IMR-90 (cell line): Measurements from ENCODE around the gene ZNF485. TPM values are rescaled to one million over a fixed set of nuclear protein-coding genes. Genes with fewer than 3 reads are reported as not detected.

ENCODE experiments used
- ATAC-seq: fragments of 200-7000 bp; cut with Tn5 transposase; 2 replicates; pipeline ENCODE4 v1.9.1; 2020; ENCODE audit warnings: low read depth, mild to moderate bottlenecking, moderate library complexity
- BruUV-seq: library from RNA; stranded (reverse); fragments of 400-500 nt; replicated peaks from 2 replicates; lab custom pipeline; 2021; lab: Mats Ljungman, UMichigan
- CTCF ChIA-PET: fragments of 300-600 bp; formaldehyde crosslinking; extraction: SDS; loops from one replicate; lab custom pipeline; 2021; ENCODE audit warnings: antibody characterized with exemption; lab: Yijun Ruan, JAX
- POLR2A ChIA-PET: fragments of 300-600 bp; sonication (Branson Sonifier 250); formaldehyde crosslinking; loops from one replicate; lab custom pipeline; 2022; ENCODE audit warnings: antibody characterized with exemption; ENCODE audit not compliant: unreplicated experiment; lab: Charles Lee
- DNase-seq: peaks from one replicate; pipeline ENCODE4 v3.0.0; 2013
- H2AFZ ChIP-seq: replicated peaks from 2 replicates; pipeline ENCODE3; 2013; ENCODE audit warnings: low read length, mild to moderate bottlenecking; ENCODE audit not compliant: poor library complexity
- H2AK5ac ChIP-seq: 2 replicates; pipeline ENCODE4 v1.6.1; 2013; ENCODE audit warnings: low read depth, low read length, inconsistent platforms
- H2AK9ac ChIP-seq: replicated peaks from 2 replicates; pipeline ENCODE3; 2013; ENCODE audit warnings: mild to moderate bottlenecking, low read depth, low read length, moderate library complexity; ENCODE audit not compliant: poor library complexity
- H2BK120ac ChIP-seq: 2 replicates; pipeline ENCODE4 v1.6.1; 2013; ENCODE audit warnings: low read depth, low read length, inconsistent platforms
- H2BK15ac ChIP-seq: 3 replicates; pipeline ENCODE4 v1.6.1; 2013; ENCODE audit warnings: low read depth, low read length, inconsistent platforms
- H2BK20ac ChIP-seq: 2 replicates; pipeline ENCODE4 v1.6.1; 2013; ENCODE audit warnings: low read depth, mild to moderate bottlenecking, inconsistent platforms, low read length, moderate library complexity
- H2BK5ac ChIP-seq: 2 replicates; pipeline ENCODE4 v1.6.1; 2013; ENCODE audit warnings: mild to moderate bottlenecking, low read depth, low read length, inconsistent platforms; ENCODE audit not compliant: poor library complexity, severe bottlenecking
- H3K14ac ChIP-seq: replicated peaks from 2 replicates; pipeline ENCODE4 v1.6.1; 2013; ENCODE audit warnings: low read depth, low read length, inconsistent platforms
- H3K18ac ChIP-seq: 2 replicates; pipeline ENCODE4 v1.6.1; 2013; ENCODE audit warnings: low read depth, low read length, control low read depth
- H3K23ac ChIP-seq: 2 replicates; pipeline ENCODE4 v1.6.1; 2013; ENCODE audit warnings: low read depth, low read length, inconsistent platforms
- H3K27ac ChIP-seq: 2 replicates; pipeline ENCODE4 v1.5.1; 2013; ENCODE audit warnings: mild to moderate bottlenecking, control low read depth, low read length; ENCODE audit not compliant: insufficient read depth
- H3K27me3 ChIP-seq: 2 replicates; pipeline ENCODE4 v1.6.1; 2013; ENCODE audit warnings: low read length; ENCODE audit not compliant: control insufficient read depth, insufficient read depth
- H3K36me3 ChIP-seq: 2 replicates; pipeline ENCODE4 v1.6.1; 2013; ENCODE audit warnings: low read length, mixed read lengths; ENCODE audit not compliant: control insufficient read depth, insufficient read depth
- H3K4ac ChIP-seq: 2 replicates; pipeline ENCODE4 v1.6.1; 2013; ENCODE audit warnings: low read depth, low read length, inconsistent platforms
- H3K4me1 ChIP-seq: 2 replicates; pipeline ENCODE4 v1.6.1; 2013; ENCODE audit warnings: low read length, mixed read lengths; ENCODE audit not compliant: control insufficient read depth, insufficient read depth
- H3K4me2 ChIP-seq: 2 replicates; pipeline ENCODE4 v1.6.1; 2013; ENCODE audit warnings: low read depth, mild to moderate bottlenecking, control low read depth, low read length, moderate library complexity
- H3K4me3 ChIP-seq: 2 replicates; pipeline ENCODE4 v1.5.1; 2013; ENCODE audit warnings: low read depth, mild to moderate bottlenecking, control low read depth, low read length, moderate library complexity; ENCODE audit not compliant: insufficient read depth
- H3K56ac ChIP-seq: 2 replicates; pipeline ENCODE4 v1.6.1; 2013; ENCODE audit warnings: low read length, inconsistent platforms; ENCODE audit not compliant: insufficient read depth; ENCODE audit errors: extremely low read depth
- H3K79me1 ChIP-seq, 2 experiments: 2 replicates each; pipeline ENCODE4 v1.6.1; 2013; ENCODE audit warnings: low read length in 2 of 2, inconsistent platforms in 1 of 2, low read depth in 1 of 2
- H3K9ac ChIP-seq: 2 replicates; pipeline ENCODE4 v1.6.1; 2013; ENCODE audit warnings: low read depth, low read length, control low read depth
- H3K9me1 ChIP-seq: 2 replicates; pipeline ENCODE4 v1.6.1; 2013; ENCODE audit warnings: low read length, inconsistent platforms; ENCODE audit not compliant: insufficient read depth
- H3K9me3 ChIP-seq: 2 replicates; pipeline ENCODE4 v1.6.1; 2013; ENCODE audit warnings: low read length; ENCODE audit not compliant: control insufficient read depth, insufficient read depth
- H4K20me1 ChIP-seq: 2 replicates; pipeline ENCODE4 v1.6.1; 2013; ENCODE audit warnings: low read length, inconsistent platforms; ENCODE audit not compliant: insufficient read depth
- H4K5ac ChIP-seq: 2 replicates; pipeline ENCODE4 v1.6.1; 2013; ENCODE audit warnings: mild to moderate bottlenecking, low read depth, low read length, control low read depth
- H4K8ac ChIP-seq, 2 experiments: 2 replicates each; pipeline ENCODE4 v1.6.1; 2013; ENCODE audit warnings: low read depth in 2 of 2, low read length in 2 of 2, control low read depth in 1 of 2, inconsistent platforms in 1 of 2
- H4K91ac ChIP-seq: 2 replicates; pipeline ENCODE4 v1.6.1; 2013; ENCODE audit warnings: low read depth, low read length, inconsistent platforms; ENCODE audit not compliant: insufficient read depth
- BHLHE40 ChIP-seq: fragments of 150-350 bp; IDR thresholded peaks from 2 replicates; pipeline ENCODE4 v1.6.1; 2016; ENCODE audit warnings: mild to moderate bottlenecking, low read depth, low read length
- CTCF ChIP-seq: conservative IDR thresholded peaks from 2 replicates; pipeline ENCODE4 v1.5.1; 2012; ENCODE audit warnings: mild to moderate bottlenecking, low read depth, low read length, improper control_type of control experiment
- MAFK ChIP-seq: IDR thresholded peaks from 2 replicates; pipeline ENCODE4 v1.6.1; 2012; ENCODE audit warnings: low read depth, low read length, improper control_type of control experiment
- dilution Hi-C: fragments of 300-500 bp; cut with HindIII; formaldehyde crosslinking; loops from one replicate; pipeline ENCODE4 v1.14.3; 2018; ENCODE audit warnings: low sequenced_read_pairs; ENCODE audit not compliant: unreplicated experiment
- in situ Hi-C: fragments of 300-500 bp; cut with MboI; formaldehyde crosslinking; loops from 3 replicates; pipeline ENCODE4 v1.14.3; 2019; ENCODE audit warnings: low sequenced_read_pairs, inconsistent platforms, mixed read lengths
- intact Hi-C: fragments of 100-400 bp; cut with micrococcal nuclease; formaldehyde crosslinking; loops from 2 replicates; pipeline ENCODE4 v1.10.0; 2022
- polyA plus RNA-seq, 3 experiments: library from polyadenylated mRNA; depleted of rRNA; stranded (reverse); fragments of >200 nt; gene quantifications; 2 replicates each; pipeline ENCODE4 v1.2.3, GENCODE V29; 2012; ENCODE audit warnings: low replicate concordance in 1 of 3
- total RNA-seq: library from RNA; depleted of rRNA; stranded (reverse); fragments of >200 nt; gene quantifications from 2 replicates; pipeline ENCODE4 v1.2.3, GENCODE V29; 2012

Gene ZNF485
- total and polyA plus RNA-seq, 2 of the 4 experiments (the other 2 are of a cell fraction), result 1.0 to 2.2 TPM

- H3K56ac ChIP-seq, result no peak overlapping the region
- no peak overlapping the region for H2AFZ ChIP-seq
- no peak overlapping the region for H3K4me2 ChIP-seq
- peak; percentile 56 for ATAC-seq
- H3K9me3 ChIP-seq, result peaks cover 32% of the 10 kb centered on the region
- H3K4me3 ChIP-seq, result no peak overlapping the region
- ChIA-PET CTCF (no interaction called here), POLR2A (no interaction called here)
- no peaks in the 10 kb centered on the region for H3K79me1 ChIP-seq
- H4K20me1 ChIP-seq, result no peaks in the 10 kb centered on the region
- dilution Hi-C loops (no loop called here), intact Hi-C loops (no loop called here), in situ Hi-C loops (no loop called here)
- no peak overlapping the region for H2AK5ac ChIP-seq
- H4K8ac ChIP-seq, result no peak overlapping the region
- H3K23ac ChIP-seq, result no peak overlapping the region
- H3K9me1 ChIP-seq, result no peaks in the 10 kb centered on the region
- H3K27me3 ChIP-seq, result no peaks in the 10 kb centered on the region
- H2BK15ac ChIP-seq, result no peak overlapping the region
- H3K36me3 ChIP-seq, result peaks cover 14% of the 10 kb centered on the region
- BruUV-seq, result no TSS peak
- H3K9ac ChIP-seq, result no peak overlapping the region
- H2BK20ac ChIP-seq, result no peak overlapping the region
- H4K5ac ChIP-seq, result no peak overlapping the region
- no peak overlapping the region for H2BK120ac ChIP-seq
- no peak overlapping the region for H4K91ac ChIP-seq
- H3K4me1 ChIP-seq, result no peaks in the 10 kb centered on the region
- H2BK5ac ChIP-seq, result no peak overlapping the region
- H3K27ac ChIP-seq, result no peak overlapping the region
- H3K4ac ChIP-seq, result no peak overlapping the region
- H2AK9ac ChIP-seq, result no peak overlapping the region
- no peak for TF ChIP-seq CTCF
- TF ChIP-seq MAFK, result no peak
- no peak for TF ChIP-seq BHLHE40
- peak; percentile 52 for DNase-seq
- H3K14ac ChIP-seq, result no peak overlapping the region
- no peak overlapping the region for H3K18ac ChIP-seq
Measured at GRCh38 chr10:43640603-43641002, 34.4 kb downstream of the ZNF485 start.
